Measurements from ENCODE around the gene AIFM2. TPM values are rescaled to one million over a fixed set of nuclear protein-coding genes. Genes with fewer than 3 reads are reported as not detected.

Gene AIFM2
- total and polyA plus RNA-seq, 9 of the 15 experiments (the other 6 are each of a cell fraction or from before 2014, with no cell fraction given) = 2.7 to 14.1 (median 9.2) TPM

DNA sequence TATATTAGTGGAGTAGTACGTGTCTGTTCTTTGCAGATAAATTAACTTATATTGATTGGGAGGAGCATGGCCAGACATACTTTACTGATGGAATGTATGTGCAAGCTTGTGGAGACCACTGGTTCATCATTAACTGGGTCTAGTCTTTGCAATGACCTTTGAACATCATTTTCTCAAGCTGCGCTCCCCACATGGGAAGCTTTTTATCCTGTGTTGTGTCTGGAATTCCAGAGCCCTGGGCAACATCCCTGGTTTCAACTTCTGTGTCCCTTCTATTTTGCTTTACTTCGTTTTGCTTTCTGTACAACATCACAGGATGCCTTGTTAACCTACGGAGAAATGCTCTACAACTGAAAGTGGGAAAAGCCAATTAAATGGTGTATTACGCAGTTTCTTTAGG is 41.7 kb downstream of the AIFM2 start:
- Histone ChIP-seq H3K9me3 (replicated peaks; ENCODE audit: control insufficient read depth, insufficient read depth, low read depth, low read length) (no peaks in the 10 kb centered on the region), H3K4me2 (ENCODE audit: insufficient read depth, low read length) (no peak overlapping the region), H3K9ac (ENCODE audit: insufficient read depth in 1 of 2, low read depth in 2 of 2, low read length in 2 of 2) (no peak overlapping the region), H3K27me3 (ENCODE audit: control insufficient read depth in 2 of 2, insufficient read depth in 2 of 2, low read length in 2 of 2) (peaks cover 47 to 54% of the 10 kb centered on the region in 2 experiments), H3K4me1 (replicated peaks in 1 of 2; ENCODE audit: control insufficient read depth in 2 of 2, insufficient read depth in 2 of 2, low read length in 2 of 2) (peaks cover 0 to 5% of the 10 kb centered on the region in 2 experiments; a peak in 3 of 5 replicates), H3K9me1 (ENCODE audit: control insufficient read depth, insufficient read depth, low read length) (no peaks in the 10 kb centered on the region), H3K4me3 (no peak overlapping the region), H3K27ac (ENCODE audit: extremely low read depth, low read depth, low read length) (no peak overlapping the region), H3K36me3 (ENCODE audit: control insufficient read depth, insufficient read depth, low read length) (no peaks in the 10 kb centered on the region), H2AFZ (ENCODE audit: low read depth, low read length) (no peak overlapping the region), H3K79me2 (ENCODE audit: control insufficient read depth, insufficient read depth, low read length) (no peaks in the 10 kb centered on the region), H4K20me1 (replicated peaks; ENCODE audit: control insufficient read depth, insufficient read depth, low read length) (no peaks in the 10 kb centered on the region)
- no TSS peak for BruUV-seq (replicated peaks)
- in situ Hi-C loops (cut with MboI) = no loop called here
- intact Hi-C loops (cut with micrococcal nuclease) = no loop called here
- DNase-seq (ENCODE audit: extremely low read depth in 1 of 4, low spot score in 3 of 4) (no peak), FAIRE-seq (no peak), ATAC-seq (no peak)
- POLR2A ChIA-PET = no interaction called here
- TF ChIP-seq ZNF699 (CRISPR knock-in tag; IDR thresholded peaks at IDR 0.05; ENCODE audit: insufficient replicate concordance) = no peak
- TF ChIP-seq, protein P1, sequence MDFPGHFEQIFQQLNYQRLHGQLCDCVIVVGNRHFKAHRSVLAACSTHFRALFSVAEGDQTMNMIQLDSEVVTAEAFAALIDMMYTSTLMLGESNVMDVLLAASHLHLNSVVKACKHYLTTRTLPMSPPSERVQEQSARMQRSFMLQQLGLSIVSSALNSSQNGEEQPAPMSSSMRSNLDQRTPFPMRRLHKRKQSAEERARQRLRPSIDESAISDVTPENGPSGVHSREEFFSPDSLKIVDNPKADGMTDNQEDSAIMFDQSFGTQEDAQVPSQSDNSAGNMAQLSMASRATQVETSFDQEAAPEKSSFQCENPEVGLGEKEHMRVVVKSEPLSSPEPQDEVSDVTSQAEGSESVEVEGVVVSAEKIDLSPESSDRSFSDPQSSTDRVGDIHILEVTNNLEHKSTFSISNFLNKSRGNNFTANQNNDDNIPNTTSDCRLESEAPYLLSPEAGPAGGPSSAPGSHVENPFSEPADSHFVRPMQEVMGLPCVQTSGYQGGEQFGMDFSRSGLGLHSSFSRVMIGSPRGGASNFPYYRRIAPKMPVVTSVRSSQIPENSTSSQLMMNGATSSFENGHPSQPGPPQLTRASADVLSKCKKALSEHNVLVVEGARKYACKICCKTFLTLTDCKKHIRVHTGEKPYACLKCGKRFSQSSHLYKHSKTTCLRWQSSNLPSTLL (IDR thresholded peaks at IDR 0.05) = no peak
- no peak for TF ChIP-seq FOXJ2 (tag; IDR thresholded peaks at IDR 0.05)
- no peak for TF ChIP-seq CBX1 (IDR thresholded peaks at IDR 0.05; ENCODE audit: low read depth)
- no peak for TF ChIP-seq WHSC1 (IDR thresholded peaks at IDR 0.05; ENCODE audit: low read length)
- TF ChIP-seq, protein P2, sequence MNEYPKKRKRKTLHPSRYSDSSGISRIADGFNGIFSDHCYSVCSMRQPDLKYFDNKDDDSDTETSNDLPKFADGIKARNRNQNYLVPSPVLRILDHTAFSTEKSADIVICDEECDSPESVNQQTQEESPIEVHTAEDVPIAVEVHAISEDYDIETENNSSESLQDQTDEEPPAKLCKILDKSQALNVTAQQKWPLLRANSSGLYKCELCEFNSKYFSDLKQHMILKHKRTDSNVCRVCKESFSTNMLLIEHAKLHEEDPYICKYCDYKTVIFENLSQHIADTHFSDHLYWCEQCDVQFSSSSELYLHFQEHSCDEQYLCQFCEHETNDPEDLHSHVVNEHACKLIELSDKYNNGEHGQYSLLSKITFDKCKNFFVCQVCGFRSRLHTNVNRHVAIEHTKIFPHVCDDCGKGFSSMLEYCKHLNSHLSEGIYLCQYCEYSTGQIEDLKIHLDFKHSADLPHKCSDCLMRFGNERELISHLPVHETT (CRISPR knock-in tag; conservative IDR thresholded peaks at IDR 0.05 in 1 of 2, IDR thresholded peaks at IDR 0.05 in 1 of 2) = no peak
- TF ChIP-seq ZKSCAN3 (CRISPR knock-in tag; IDR thresholded peaks at IDR 0.05) = no peak
- TF ChIP-seq ETV6 (IDR thresholded peaks at IDR 0.05; ENCODE audit: borderline replicate concordance in 1 of 2, low read depth in 2 of 2, low read length in 1 of 2) = no peak
- no peak for TF ChIP-seq ETV6 (CRISPR knock-in tag; IDR thresholded peaks at IDR 0.05; ENCODE audit: borderline replicate concordance)
- no peak for TF ChIP-seq NR3C1 (CRISPR knock-in tag; IDR thresholded peaks at IDR 0.05)
- no peak for TF ChIP-seq ILK (tag; IDR thresholded peaks at IDR 0.05; ENCODE audit: borderline replicate concordance, low read depth)
- no peak for TF ChIP-seq ZNF609 (CRISPR knock-in tag; IDR thresholded peaks at IDR 0.05; ENCODE audit: borderline replicate concordance)
- TF ChIP-seq SETDB1 (IDR thresholded peaks at IDR 0.05; ENCODE audit: low read length) = no peak
- TF ChIP-seq CSDE1 (IDR thresholded peaks at IDR 0.05) = no peak
- TF ChIP-seq ETV5 (CRISPR knock-in tag; IDR thresholded peaks at IDR 0.05; ENCODE audit: low read depth) = no peak
- WGBS (ENCODE audit: insufficient coverage, low coverage, missing lambda C conversion rate) = 25% methylated on average over 5 of the region's 5 CpGs
- CTCF ChIA-PET (ENCODE audit: low intra/inter-chr PET ratio) = no interaction called here
